Muscle of leg (tissue), 11 donors: ENCODE data around the gene SLC39A1. TPM values are rescaled to one million over a fixed set of nuclear protein-coding genes. Genes with fewer than 3 reads are reported as not detected.

Experiments
- DNase-seq: peaks from one replicate; pipeline ENCODE4 v3.0.0; 2013
- H3K27ac ChIP-seq: one replicate; pipeline ENCODE4 v1.5.1; 2013; ENCODE audit warnings: mild to moderate bottlenecking, low read length, control low read depth
- H3K27me3 ChIP-seq: one replicate; pipeline ENCODE4 v1.6.1; 2013; ENCODE audit warnings: low read length; ENCODE audit not compliant: control insufficient read depth, insufficient read depth
- H3K36me3 ChIP-seq: one replicate; pipeline ENCODE4 v1.6.1; 2013; ENCODE audit warnings: low read length; ENCODE audit not compliant: control insufficient read depth, insufficient read depth
- H3K4me1 ChIP-seq: one replicate; pipeline ENCODE4 v1.6.1; 2013; ENCODE audit warnings: low read length; ENCODE audit not compliant: control insufficient read depth, insufficient read depth
- H3K4me3 ChIP-seq: one replicate; pipeline ENCODE4 v1.5.1; 2013; ENCODE audit warnings: low read length, control low read depth
- H3K9me3 ChIP-seq: replicated peaks from 2 replicates; pipeline ENCODE4 v1.6.1; 2013; ENCODE audit warnings: low read depth, low read length; ENCODE audit not compliant: control insufficient read depth
- WGBS: methylation state at CpG from one replicate; pipeline ENCODE4 v1.1.5; 2013; ENCODE audit warnings: missing lambda C conversion rate; ENCODE audit not compliant: insufficient coverage; 5-methylcytosine and 5-hydroxymethylcytosine counted together
- polyA plus RNA-seq, 8 donors: library from polyadenylated mRNA; unstranded; fragments of 120-200 nt; gene quantifications; one replicate each; pipeline versions ENCODE4 v1.2.1 to v1.2.3, GENCODE V29; 2013; ENCODE audit warnings: inconsistent platforms in 1 of 8, low replicate concordance in 1 of 8; ENCODE audit not compliant: insufficient read length in 8 of 8, insufficient read depth in 1 of 8
- total RNA-seq: library from RNA; stranded (reverse); fragments of 120-200 nt; gene quantifications from one replicate; pipeline ENCODE4 v1.2.4, GENCODE V29; 2013

The SLC39A1 gene
- total and polyA plus RNA-seq, 9 donors = 33.0 to 59.2 (median 44.4) TPM

- WGBS = 87% methylated on average over 11 of the region's 14 CpGs
- Histone ChIP-seq H3K9me3 (no peaks in the 10 kb centered on the region), H3K4me3 (no peak overlapping the region), H3K27ac (no peak overlapping the region), H3K4me1 (peaks cover 2% of the 10 kb centered on the region), H3K36me3 (peaks cover 76% of the 10 kb centered on the region), H3K27me3 (no peaks in the 10 kb centered on the region)
- DNase-seq = no peak
Observed at GRCh38 chr1:153933430-153933829, 29.9 kb downstream of the SLC39A1 start.

DNA sequence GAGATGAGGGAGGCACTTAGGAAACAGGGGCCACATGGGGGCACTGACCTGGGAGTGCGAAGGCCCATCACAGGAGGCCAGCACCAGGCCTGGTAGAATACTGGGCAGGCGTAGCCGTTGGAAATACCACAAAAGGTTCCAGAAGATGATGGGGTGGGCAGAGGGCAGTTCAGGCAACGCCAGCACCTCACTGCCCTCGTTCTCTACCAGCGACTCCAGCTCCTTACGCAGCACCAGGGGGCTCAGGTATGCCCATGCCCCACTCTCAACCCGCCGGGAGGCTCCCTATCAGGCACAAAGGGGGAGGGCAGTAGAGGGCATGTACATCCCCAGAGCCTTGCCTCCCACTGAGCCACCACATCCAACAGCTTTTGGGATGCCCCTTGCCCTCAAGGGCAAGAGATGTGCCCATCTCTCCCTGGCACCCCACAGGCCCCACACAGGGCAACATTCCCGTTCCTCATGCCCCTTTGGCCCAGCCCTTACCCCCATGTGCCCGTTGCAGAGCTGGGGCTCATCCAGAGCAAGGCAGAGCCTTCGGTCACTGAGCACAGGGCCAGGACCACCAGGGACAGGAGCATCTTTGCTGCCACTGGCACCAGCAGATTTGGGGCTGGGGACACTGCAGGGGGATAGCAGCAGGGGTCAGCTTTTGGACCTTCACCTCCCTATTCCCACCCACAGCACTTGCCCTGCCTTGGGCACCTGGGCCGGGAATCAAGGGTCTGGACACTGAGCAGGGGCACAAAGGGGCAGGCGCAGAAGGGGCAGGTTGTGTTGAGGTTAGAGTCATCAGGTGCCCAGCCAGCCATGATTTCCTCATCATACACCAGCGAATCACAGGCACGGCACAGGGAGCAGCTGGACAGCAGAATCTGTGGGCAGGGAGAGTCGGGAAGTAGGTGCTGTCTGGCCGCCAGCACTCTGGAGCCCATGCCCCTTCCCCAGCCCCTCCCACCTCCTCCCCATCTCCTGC is 30.9 kb downstream of the SLC39A1 start:
- H3K4me3 ChIP-seq = no peak overlapping the region
- peaks cover 72% of the 10 kb centered on the region for H3K36me3 ChIP-seq
- H3K27me3 ChIP-seq = no peaks in the 10 kb centered on the region
- 90% methylated on average over 9 of the region's 18 CpGs for WGBS
- no peak for DNase-seq
- H3K4me1 ChIP-seq = peaks cover 4% of the 10 kb centered on the region
- no peaks in the 10 kb centered on the region for H3K9me3 ChIP-seq
- no peak overlapping the region for H3K27ac ChIP-seq

DNA sequence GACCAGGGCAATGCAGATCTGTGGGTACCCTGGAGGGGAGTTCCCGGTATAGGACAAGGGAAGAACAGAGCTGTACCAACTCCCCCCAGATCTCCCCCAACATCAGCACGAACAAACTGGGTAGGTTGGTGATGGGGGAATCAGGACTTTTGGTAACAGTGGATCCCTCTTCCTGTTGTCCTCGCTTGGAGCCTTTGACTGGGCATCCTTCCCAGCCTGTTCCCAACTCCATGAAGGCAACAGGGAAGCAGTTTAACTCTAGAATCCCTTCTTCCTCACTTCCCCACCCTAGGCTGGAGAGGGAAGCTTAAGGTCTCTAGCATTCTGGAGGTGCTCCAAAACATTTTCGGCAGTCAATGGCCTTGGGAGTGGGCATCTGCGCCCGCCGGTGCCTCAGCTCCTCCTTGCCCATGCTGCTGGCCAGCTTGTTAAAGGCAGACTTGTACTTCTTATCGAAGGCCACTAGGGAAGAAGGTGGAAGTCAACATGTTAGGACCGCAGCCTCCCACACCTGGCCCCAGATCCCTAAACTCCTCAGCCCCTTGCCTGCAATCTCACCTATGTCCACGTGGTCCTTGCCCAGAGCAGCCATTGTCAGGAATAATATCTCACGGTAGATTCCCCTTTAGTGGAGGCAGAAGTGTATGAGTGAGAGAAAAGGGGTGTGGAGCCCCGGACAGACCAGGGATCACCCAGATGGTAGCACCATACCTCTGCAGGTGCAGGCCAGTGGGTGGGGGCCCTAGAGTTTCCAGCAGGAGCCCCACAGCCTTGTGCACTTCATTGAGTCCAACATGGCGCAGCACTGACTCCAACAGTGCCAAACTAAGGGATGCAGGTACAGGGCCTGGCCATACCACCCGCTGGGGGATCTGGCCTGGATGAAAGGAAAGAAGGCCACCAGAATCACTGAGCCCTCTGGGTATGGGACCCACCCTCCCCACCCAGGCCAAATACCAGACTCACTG is 33.1 kb downstream of the SLC39A1 start:
- H3K27ac ChIP-seq = no peak overlapping the region
- H3K4me3 ChIP-seq = no peak overlapping the region
- WGBS = 100% methylated on average over 5 of the region's 14 CpGs
- no peaks in the 10 kb centered on the region for H3K27me3 ChIP-seq
- H3K9me3 ChIP-seq = no peaks in the 10 kb centered on the region
- no peak for DNase-seq
- peaks cover 4% of the 10 kb centered on the region for H3K4me1 ChIP-seq
- H3K36me3 ChIP-seq = peaks cover 52% of the 10 kb centered on the region

DNA sequence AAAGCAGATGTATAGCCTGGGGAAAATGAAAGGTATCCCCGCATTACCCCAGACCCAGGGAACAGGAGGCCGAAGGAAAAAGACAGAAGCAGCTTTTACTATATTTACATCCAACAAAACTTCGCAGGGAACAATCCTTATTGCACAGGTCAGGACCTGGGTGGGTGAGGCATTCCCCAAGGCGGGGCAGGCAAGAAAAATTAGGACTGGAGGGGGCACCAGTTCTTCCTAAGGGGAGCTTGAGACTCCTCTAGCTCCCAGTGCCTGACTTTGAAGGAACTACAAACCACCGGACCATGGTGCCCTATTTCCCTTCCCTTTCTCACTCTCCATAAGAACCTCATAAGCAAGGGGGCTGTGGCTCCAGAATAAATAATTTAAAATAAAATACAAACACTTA is 33.9 kb downstream of the SLC39A1 start:
- DNase-seq = no peak
- Histone ChIP-seq H3K4me3 (no peak overlapping the region), H3K27ac (no peak overlapping the region), H3K36me3 (peaks cover 43% of the 10 kb centered on the region), H3K9me3 (no peaks in the 10 kb centered on the region), H3K27me3 (no peaks in the 10 kb centered on the region), H3K4me1 (peaks cover 4% of the 10 kb centered on the region)
- WGBS = no CpG with 5 or more reads among the region's 5 CpGs

- H3K4me3 ChIP-seq = no peak overlapping the region
- no peaks in the 10 kb centered on the region for H3K9me3 ChIP-seq
- H3K36me3 ChIP-seq = peaks cover 38% of the 10 kb centered on the region
- H3K4me1 ChIP-seq = peaks cover 8% of the 10 kb centered on the region
- H3K27ac ChIP-seq = peak overlapping the region; percentile 7
- no peak for DNase-seq
- no CpG with 5 or more reads among the region's 4 CpGs for WGBS
- no peaks in the 10 kb centered on the region for H3K27me3 ChIP-seq
Observed at GRCh38 chr1:153928791-153929341, 34.5 kb downstream of the SLC39A1 start.

GRCh38 chr1:153928245-153928644 is 35.1 kb downstream of the SLC39A1 start:
- Histone ChIP-seq H3K27me3 (no peaks in the 10 kb centered on the region), H3K27ac (peak overlapping the region; percentile 7), H3K9me3 (no peaks in the 10 kb centered on the region), H3K4me3 (no peak overlapping the region), H3K36me3 (peaks cover 32% of the 10 kb centered on the region), H3K4me1 (peaks cover 12% of the 10 kb centered on the region)
- 83% methylated on average over 1 of the region's 1 CpG for WGBS
- DNase-seq = no peak

- H3K27ac ChIP-seq = no peak overlapping the region
- H3K9me3 ChIP-seq = no peaks in the 10 kb centered on the region
- H3K36me3 ChIP-seq = peaks cover 18% of the 10 kb centered on the region
- WGBS = no CpG with 5 or more reads among the region's 4 CpGs
- no peak overlapping the region for H3K4me3 ChIP-seq
- peaks cover 17% of the 10 kb centered on the region for H3K4me1 ChIP-seq
- no peak for DNase-seq
- no peaks in the 10 kb centered on the region for H3K27me3 ChIP-seq
Observed at GRCh38 chr1:153926405-153926804, 36.9 kb downstream of the SLC39A1 start.

DNA sequence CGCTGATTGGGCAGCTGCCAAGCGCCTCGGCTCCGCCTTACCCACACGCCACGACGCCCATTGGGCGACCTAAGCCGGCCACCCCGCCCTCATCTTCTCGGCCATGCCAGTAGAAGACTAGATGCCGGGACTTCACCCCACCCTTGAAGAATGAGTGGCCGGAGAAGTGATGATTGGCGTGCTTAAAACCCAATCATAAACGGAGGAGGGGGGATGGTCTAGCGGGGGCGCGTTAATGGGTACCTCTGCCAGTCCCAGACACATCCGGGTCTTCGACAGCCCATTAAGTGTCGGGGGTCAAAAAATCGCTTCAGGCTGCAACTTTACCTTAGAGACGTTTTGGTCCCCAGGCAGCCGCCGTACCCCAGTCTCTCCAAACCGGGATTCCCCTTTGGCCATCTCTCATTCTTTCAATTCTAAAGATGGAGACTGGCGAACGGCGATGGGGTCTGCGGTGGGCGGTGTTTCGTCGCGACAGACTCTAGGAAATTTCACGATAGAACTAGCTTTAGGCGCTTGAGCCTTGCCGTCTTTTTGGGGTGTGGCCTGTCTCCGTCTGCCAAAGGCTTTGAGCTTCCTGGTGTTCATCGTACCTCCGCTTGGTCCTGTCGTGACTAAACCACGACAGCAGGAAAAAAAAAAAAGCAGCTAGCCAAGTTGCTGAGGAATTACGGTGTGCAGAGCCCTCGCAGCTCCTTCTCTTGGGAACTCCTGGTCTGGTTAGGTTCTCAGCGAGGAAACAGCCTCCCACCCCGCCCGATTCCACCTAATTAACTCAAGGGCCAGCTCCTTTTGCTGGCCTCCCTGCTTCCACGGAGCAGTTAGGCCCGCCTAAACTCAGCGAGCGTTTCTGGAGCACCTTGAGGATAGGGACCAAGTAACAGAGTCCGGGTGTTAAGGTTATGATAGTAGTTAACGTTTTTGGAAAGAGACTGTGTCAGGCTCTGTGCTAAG is 40.1 kb downstream of the SLC39A1 start, which contains the start of gene GATAD2B:
Gene GATAD2B, minus strand, starts transcription at position 1 of the 954 bp plus-strand sequence. CDS start 94,625 bp downstream, outside the sequence.
- Histone ChIP-seq H3K36me3 (peaks cover 3% of the 10 kb centered on the region), H3K4me3 (peak within 1 kb of the TSS; percentile 76), H3K27me3 (no peaks in the 10 kb centered on the region), H3K9me3 (no peaks in the 10 kb centered on the region), H3K27ac (peak within 1 kb of the TSS; percentile 94), H3K4me1 (peaks cover 32% of the 10 kb centered on the region)
- under 1% methylated on average over 30 of the region's 53 CpGs for WGBS
- peak; percentile 100 for DNase-seq
